Lung (tissue), 12 donors: ENCODE data around the gene HOXA11. TPM values are rescaled to one million over a fixed set of nuclear protein-coding genes. Genes with fewer than 3 reads are reported as not detected.
A peak's percentile ranks its signal among the peaks of the same experiment; 100 is the strongest.

Experiments used
- ATAC-seq: fragments of 200-7000 bp; cut with Tn5 transposase; one replicate; pipeline ENCODE4 v1.9.1; 2020; ENCODE audit warnings: moderate number of reproducible peaks; ENCODE audit not compliant: insufficient read depth, low FRiP score
- DNase-seq, 3 donors: peaks; one replicate each; pipeline ENCODE4 v3.0.0-alpha.2; 2013 to 2017
- H3K27ac ChIP-seq, 2 donors: one replicate each; pipeline ENCODE4 v1.5.1; 2013; ENCODE audit warnings: mild to moderate bottlenecking in 2 of 2, moderate library complexity in 2 of 2, control low read depth in 1 of 2, inconsistent platforms in 1 of 2, low read depth in 1 of 2, low read length in 1 of 2
- H3K27me3 ChIP-seq, 3 donors: one replicate each; pipeline ENCODE4 v1.5.1; 2013; ENCODE audit warnings: low read length in 2 of 3; ENCODE audit not compliant: control insufficient read depth in 3 of 3, insufficient read depth in 3 of 3
- H3K36me3 ChIP-seq, 4 donors: one replicate each; pipeline ENCODE4 v1.5.1; 2013; ENCODE audit warnings: low read length in 4 of 4, mild to moderate bottlenecking in 1 of 4, moderate library complexity in 1 of 4; ENCODE audit not compliant: control insufficient read depth in 4 of 4, insufficient read depth in 4 of 4
- H3K4me1 ChIP-seq, 5 donors: one replicate each; pipeline ENCODE4 v1.5.1; 2013; ENCODE audit warnings: low read length in 5 of 5, mild to moderate bottlenecking in 2 of 5, moderate library complexity in 1 of 5; ENCODE audit not compliant: control insufficient read depth in 5 of 5, insufficient read depth in 5 of 5
- H3K4me3 ChIP-seq: one replicate; pipeline ENCODE4 v1.5.1; 2013; ENCODE audit warnings: mild to moderate bottlenecking, control low read depth, moderate library complexity
- H3K9ac ChIP-seq, 2 donors: one replicate each; pipeline ENCODE4 v1.5.1; 2013; ENCODE audit warnings: low read length in 2 of 2, control low read depth in 1 of 2; ENCODE audit not compliant: insufficient read depth in 1 of 2
- H3K9me3 ChIP-seq, 4 donors: one replicate each; pipeline ENCODE4 v1.5.1; 2013; ENCODE audit warnings: low read length in 3 of 4, mild to moderate bottlenecking in 1 of 4, moderate library complexity in 1 of 4; ENCODE audit not compliant: control insufficient read depth in 4 of 4, insufficient read depth in 3 of 4
- CTCF ChIP-seq: IDR thresholded peaks from 2 replicates; pipeline ENCODE4 v1.5.1; 2012; ENCODE audit warnings: mild to moderate bottlenecking; ENCODE audit errors: control extremely low read depth, extremely low read depth
- WGBS, 2 donors: extraction: QIAGEN DNeasy Blood & Tissue Kit; methylation state at CpG; one replicate each; pipeline ENCODE4 v1.1.7; 2013; 5-methylcytosine and 5-hydroxymethylcytosine counted together
- polyA plus RNA-seq, 2 donors: library from polyadenylated mRNA; stranded (reverse); fragments of 200-250 nt; gene quantifications; one replicate each; pipeline ENCODE4 v1.2.1, GENCODE V29; 2013
- total RNA-seq, 2 donors: library from RNA; depleted of rRNA in 1 of 2; stranded (reverse); fragments of >200 nt in 1 of 2; gene quantifications; one replicate each; pipeline ENCODE4 v1.2.1, GENCODE V29; 2014 to 2021
- donor health status: control.
- donor health status: control.
- donor health status: Bipolar disorder and iron deficiency.
- donor health status: healthy.
- donor health status: DM: yes; HTN: yes; CAD: no.

HOXA11 gene
- total and polyA plus RNA-seq, 4 donors = not detected

DNA sequence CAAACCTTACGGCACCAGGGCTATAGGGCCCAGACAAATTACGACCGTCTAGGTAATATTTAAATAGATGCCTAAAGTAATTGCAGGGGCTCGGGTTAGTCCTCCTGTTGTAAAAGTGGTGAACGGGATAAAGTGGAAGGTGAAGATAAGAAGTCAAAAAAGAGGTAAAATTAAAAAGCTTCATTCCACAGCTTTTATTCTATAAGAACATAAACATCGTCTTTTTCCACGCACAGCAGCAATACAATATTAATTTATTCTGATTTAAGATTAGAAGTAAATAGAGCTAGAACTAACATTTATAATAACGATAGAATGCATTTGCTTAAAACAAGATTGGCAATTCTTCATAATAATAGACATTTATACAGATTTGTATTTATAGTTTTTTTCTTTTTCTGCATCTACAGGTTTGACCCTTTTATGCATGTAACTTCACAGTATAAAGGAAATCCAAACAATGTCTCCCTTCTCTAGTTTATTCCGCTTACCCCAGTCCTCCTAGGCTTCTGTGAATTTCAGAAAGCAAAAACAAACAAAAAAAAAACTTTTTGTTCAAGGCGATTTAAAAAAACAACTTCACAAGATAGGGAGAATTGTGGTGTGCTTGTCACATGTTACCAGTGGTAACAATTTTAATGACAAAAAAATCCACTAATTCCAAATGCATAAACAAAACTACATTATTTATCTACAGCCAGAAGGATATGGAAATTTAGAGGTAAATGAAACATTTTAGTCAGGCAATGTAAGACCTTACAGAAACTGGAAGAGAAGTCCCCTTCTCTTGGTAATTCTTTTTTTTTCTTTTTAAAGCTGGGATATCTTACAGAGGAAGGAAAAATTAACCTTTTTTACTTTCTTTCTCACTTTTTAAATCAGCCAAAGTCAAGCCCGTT is 14.4 kb downstream of the HOXA11 start:
- no peaks in the 10 kb centered on the region for H3K36me3 ChIP-seq
- peaks cover 21 to 91% (median 80%) of the 10 kb centered on the region in 3 donors for H3K27me3 ChIP-seq
- H3K4me3 ChIP-seq = no peak overlapping the region
- peaks cover 0 to 15% (median 0%) of the 10 kb centered on the region in 4 donors for H3K9me3 ChIP-seq
- no peak for TF ChIP-seq CTCF
- ATAC-seq = no peak
- peaks cover 0 to 26% (median 7%) of the 10 kb centered on the region in 5 donors for H3K4me1 ChIP-seq
- peak overlapping the region in 1 of 2 donors; percentile 23 for H3K9ac ChIP-seq
- WGBS, 2 donors = 30 to 32% methylated on average over 11 of the region's 11 CpGs
- peak in 1 of 3 donors; percentile 64 for DNase-seq
- H3K27ac ChIP-seq = no peak overlapping the region

DNA sequence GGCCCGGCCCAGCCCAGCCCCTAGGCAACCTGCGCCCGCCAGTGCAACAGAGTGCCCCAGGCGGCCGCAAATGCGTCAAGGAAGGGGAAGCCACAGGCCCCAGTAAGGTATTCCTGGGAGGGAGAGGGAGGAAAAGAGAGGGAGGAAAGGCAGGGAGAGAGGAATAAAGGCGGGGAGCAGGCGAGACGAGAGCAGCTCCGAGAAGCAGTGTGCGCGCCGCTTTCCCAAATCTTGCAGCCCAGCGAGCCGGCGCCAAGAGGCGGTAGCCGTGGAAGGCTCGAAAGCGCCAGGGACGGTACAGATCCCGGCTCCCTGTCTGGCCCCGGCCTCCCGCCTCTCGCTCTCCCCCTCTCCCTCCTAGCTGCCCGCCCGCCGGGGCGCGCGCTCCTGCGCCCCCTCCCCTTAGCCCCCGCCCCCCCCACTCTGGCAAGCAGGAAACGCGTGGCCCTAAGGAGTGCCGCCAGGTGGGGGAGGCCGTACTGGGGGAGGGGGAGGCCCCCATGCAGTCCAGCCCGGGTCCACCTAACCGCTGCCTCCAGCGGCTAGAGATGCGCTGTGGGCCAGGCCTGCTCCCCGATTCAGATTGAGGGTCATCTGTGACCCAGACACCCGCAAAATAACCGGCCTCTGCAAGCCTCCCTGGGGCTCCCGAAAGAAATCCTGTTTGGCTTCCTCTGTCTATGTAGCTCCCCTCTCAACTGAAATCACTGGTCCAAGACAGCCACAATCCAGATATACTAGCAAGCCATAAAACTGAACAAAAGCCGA is 15.2 kb downstream of the HOXA11 start:
- DNase-seq (peak in 1 of 3 donors; percentile 36), ATAC-seq (no peak)
- Histone ChIP-seq H3K27me3 (peaks cover 16 to 91% (median 82%) of the 10 kb centered on the region in 3 donors), H3K9ac (peak overlapping the region in 1 of 2 donors; percentile 23), H3K9me3 (peaks cover 0 to 15% (median 0%) of the 10 kb centered on the region in 4 donors), H3K36me3 (no peaks in the 10 kb centered on the region), H3K4me3 (no peak overlapping the region), H3K27ac (no peak overlapping the region), H3K4me1 (peaks cover 0 to 30% (median 7%) of the 10 kb centered on the region in 5 donors)
- no peak for TF ChIP-seq CTCF
- 3 to 7% methylated on average over 23 to 46 of the region's 46 CpGs for WGBS, 2 donors

GRCh38 chr7:27168265-27168947 is 16.6 kb downstream of the HOXA11 start:
- peak in 1 of 3 donors; percentile 45 for DNase-seq
- Histone ChIP-seq H3K36me3 (no peaks in the 10 kb centered on the region), H3K27ac (no peak overlapping the region), H3K27me3 (peaks cover 8 to 97% (median 91%) of the 10 kb centered on the region in 3 donors), H3K4me1 (peaks cover 0 to 30% (median 5%) of the 10 kb centered on the region in 5 donors), H3K9me3 (peaks cover 0 to 12% (median 0%) of the 10 kb centered on the region in 4 donors), H3K4me3 (no peak overlapping the region), H3K9ac (no peak overlapping the region)
- TF ChIP-seq CTCF = no peak
- no peak for ATAC-seq
- 15 to 40% methylated on average over 25 of the region's 25 CpGs for WGBS, 2 donors
